Left lung (tissue), 14 donors: ENCODE data around the gene MBNL3. TPM values are rescaled to one million over a fixed set of nuclear protein-coding genes. Genes with fewer than 3 reads are reported as not detected.

Experiments
- ATAC-seq: fragments of 200-7000 bp; cut with Tn5 transposase; one replicate; pipeline ENCODE4 v1.9.1; 2020; ENCODE audit warnings: moderate library complexity
- DNase-seq, 4 donors: peaks; one replicate each; pipeline ENCODE4 v3.0.0-alpha.2; 2013 to 2020
- H3K27ac ChIP-seq, 2 donors: fragments of 200-600 bp; sonication (generic) in 1 of 2; one replicate each; pipeline versions ENCODE4 v1.5.0 to v1.8.0; 2020 to 2021
- H3K27me3 ChIP-seq, 2 donors: fragments of 200-600 bp; sonication (generic) in 1 of 2; one replicate each; pipeline versions ENCODE4 v1.5.0 to v1.8.0; 2020 to 2021
- H3K36me3 ChIP-seq, 2 donors: fragments of 200-600 bp; sonication (generic) in 1 of 2; one replicate each; pipeline versions ENCODE4 v1.5.0 to v1.8.0; 2020 to 2021
- H3K4me1 ChIP-seq, 2 donors: fragments of 200-600 bp; one replicate each; pipeline ENCODE4 v1.8.0; 2021
- H3K4me3 ChIP-seq, 2 donors: fragments of 200-600 bp; sonication (generic) in 1 of 2; one replicate each; pipeline versions ENCODE4 v1.5.0 to v1.8.0; 2020 to 2021; ENCODE audit warnings: mild to moderate bottlenecking in 1 of 2
- H3K9me3 ChIP-seq, 2 donors: fragments of 200-600 bp; sonication (generic) in 1 of 2; one replicate each; pipeline versions ENCODE4 v1.5.0 to v1.8.0; 2020 to 2021
- CTCF ChIP-seq, 2 donors: fragments of 200-600 bp; sonication (generic) in 1 of 2; IDR thresholded peaks; one replicate each; pipeline versions ENCODE4 v1.5.0 to v1.8.0; 2021; ENCODE audit warnings: antibody characterized with exemption in 2 of 2
- intact Hi-C, 2 donors: fragments of 100-400 bp; cut with DNase I; formaldehyde crosslinking; loops; one replicate each; pipeline versions ENCODE4 v1.11.2 to v1.14.2; 2022
- long read RNA-seq, 12 donors: library from polyadenylated mRNA in 2 of 12; unstranded in 2 of 12; transcript quantifications; one replicate each; pipeline ENCODE4 v2.0.0 and lab custom pipeline, GENCODE V29; 2019 to 2026
- polyA plus RNA-seq, 6 donors: library from polyadenylated mRNA; unstranded; fragments of 120-200 nt; gene quantifications; one replicate each; pipeline ENCODE4 v1.2.1, GENCODE V29; 2013; ENCODE audit not compliant: insufficient read length in 6 of 6
- total RNA-seq, 2 donors: library from RNA; stranded (reverse); fragmentation: NEBNext Ultra II Directional; extraction: Animal tissue kit (Norgen Biotek cat#: 25700); gene quantifications; one replicate each; pipeline ENCODE4 v1.2.1, GENCODE V29; 2021
- donor health status: DM: no; HTN: yes; CAD: no.
- donor health status: DM: no; HTN: no; CAD: no.

MBNL3 gene
- total RNA-seq (10 to 100 TPM; 20.4 to 21.6 TPM), polyA plus RNA-seq (10 to 100 TPM; 17.9 to 22.6 (median 20.6) TPM)
- long read RNA-seq, donor 1, partial matches to known transcripts: 0 of 1 reads
- long read RNA-seq, donor 1, other reads (novel, unspliced or antisense): 0 of 1 reads
- long read RNA-seq, donor 2, partial matches to known transcripts: 0 of 1 reads
- long read RNA-seq, donor 2, other reads (novel, unspliced or antisense): 0 of 1 reads
- long read RNA-seq, donor 3, full-length matches to known transcripts: 2 of 2 reads
- long read RNA-seq, donor 3, partial matches to known transcripts: 0 of 2 reads
- long read RNA-seq, donor 3, other reads (novel, unspliced or antisense): 0 of 2 reads
- long read RNA-seq, donor 4, partial matches to known transcripts: 1 of 4 reads
- long read RNA-seq, donor 4, other reads (novel, unspliced or antisense): 3 of 4 reads
- long read RNA-seq, donor 5: 0 reads
- long read RNA-seq, donor 6: 0 reads
- long read RNA-seq, donor 7: 0 reads
- long read RNA-seq, donor 8, partial matches to known transcripts: 0 of 1 reads
- long read RNA-seq, donor 8, other reads (novel, unspliced or antisense): 0 of 1 reads
- long read RNA-seq, donor 9: 0 reads
- long read RNA-seq, donor 10: 0 reads
- long read RNA-seq, donor 11: 0 reads
- long read RNA-seq, donor 12: 0 reads

DNA sequence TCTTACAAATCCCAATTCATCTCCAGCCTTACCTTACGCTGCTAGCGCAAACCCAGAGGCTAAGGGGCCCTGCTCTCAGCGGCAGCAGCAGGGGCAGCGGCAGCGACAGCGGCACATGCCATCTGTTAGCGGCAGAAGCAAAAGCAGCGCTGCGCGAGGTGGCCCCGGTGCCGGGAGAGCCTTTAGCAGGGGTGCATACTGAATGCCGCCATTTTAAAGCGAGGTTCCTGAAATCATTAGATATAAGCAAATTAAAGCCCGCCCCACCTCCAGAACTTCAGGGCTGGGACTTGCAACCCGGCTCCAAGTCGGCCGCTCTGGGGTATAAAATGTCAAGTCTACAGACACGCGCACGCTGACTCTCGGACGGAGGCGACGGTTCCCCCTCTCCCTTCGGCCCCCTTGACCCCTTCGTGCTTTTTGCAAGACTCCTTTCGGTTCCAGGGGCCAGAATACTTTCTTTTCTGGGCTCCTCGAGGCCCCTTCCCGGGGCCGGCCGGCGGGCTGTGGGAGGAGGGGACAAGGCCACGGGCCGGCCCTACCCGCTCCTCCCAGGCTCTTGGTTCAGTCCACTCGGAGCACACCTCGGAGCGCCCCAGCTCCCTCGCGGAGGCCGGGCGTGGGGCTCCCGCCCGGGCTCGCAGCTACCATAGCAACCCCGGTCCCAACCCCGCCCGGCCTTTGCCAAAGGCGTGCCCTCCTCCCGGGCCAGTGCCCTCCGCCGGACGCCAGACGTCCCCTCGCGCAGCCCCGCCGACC lies at the start of gene MBNL3:
MBNL3 (minus strand) TSS at position 220 of the 759 bp plus-strand sequence. CDS start 49,427 bp downstream, outside the sequence.
- intact Hi-C loops: no loop called here
- Histone ChIP-seq H3K9me3 (no peaks in the 10 kb centered on the region), H3K4me1 (peaks cover 0 to 22% of the 10 kb centered on the region in 2 donors), H3K4me3 (peak within 1 kb of the TSS; percentile 40 to 54), H3K27me3 (peaks cover 0 to 3% of the 10 kb centered on the region in 2 donors), H3K36me3 (no peaks in the 10 kb centered on the region), H3K27ac (peak within 1 kb of the TSS; percentile 82 to 90)
- no peak for TF ChIP-seq CTCF (IDR thresholded peaks at IDR 0.05)
- ATAC-seq (peak; percentile 95), DNase-seq (peak; percentile 60 to 92 (median 74))

- intact Hi-C loops: no loop called here
- H3K27ac ChIP-seq: no peak overlapping the region
- DNase-seq (no peak), ATAC-seq (no peak)
- no peaks in the 10 kb centered on the region for H3K4me1 ChIP-seq
- no peak overlapping the region for H3K4me3 ChIP-seq
- H3K27me3 ChIP-seq: peaks cover 0 to 7% of the 10 kb centered on the region in 2 donors
- TF ChIP-seq CTCF (IDR thresholded peaks at IDR 0.05): no peak
- H3K9me3 ChIP-seq: no peaks in the 10 kb centered on the region
- no peaks in the 10 kb centered on the region for H3K36me3 ChIP-seq
Measured at GRCh38 chrX:132533409-132533808, 44.6 kb upstream of the MBNL3 start.

GRCh38 chrX:132532913-132533312 lies 44.1 kb upstream of the MBNL3 start:
- Histone ChIP-seq H3K9me3 (no peaks in the 10 kb centered on the region), H3K4me1 (no peaks in the 10 kb centered on the region), H3K4me3 (no peak overlapping the region), H3K27me3 (peaks cover 0 to 7% of the 10 kb centered on the region in 2 donors), H3K27ac (no peak overlapping the region), H3K36me3 (no peaks in the 10 kb centered on the region)
- no peak for TF ChIP-seq CTCF (IDR thresholded peaks at IDR 0.05)
- intact Hi-C loops: no loop called here
- no peak for ATAC-seq
- DNase-seq: no peak

GRCh38 chrX:132532097-132532496 lies 43.3 kb upstream of the MBNL3 start:
- no peak for TF ChIP-seq CTCF (IDR thresholded peaks at IDR 0.05)
- no peak for DNase-seq
- intact Hi-C loops: no loop called here
- Histone ChIP-seq H3K4me3 (no peak overlapping the region), H3K4me1 (no peaks in the 10 kb centered on the region), H3K9me3 (no peaks in the 10 kb centered on the region), H3K27ac (no peak overlapping the region), H3K36me3 (no peaks in the 10 kb centered on the region), H3K27me3 (peaks cover 0 to 7% of the 10 kb centered on the region in 2 donors)
- no peak for ATAC-seq
